NT2/D1 (cell line): ENCODE data around the gene NDC80.

ENCODE experiments used
- SUZ12 ChIP-seq: IDR thresholded peaks from 2 replicates; pipeline ENCODE4 v1.6.1; 2011; ENCODE audit not compliant: insufficient read length, insufficient read depth; ENCODE audit errors: extremely low read depth
- ZNF274 ChIP-seq: IDR thresholded peaks from 2 replicates; pipeline ENCODE4 v1.6.1; 2011; ENCODE audit warnings: mild to moderate bottlenecking, low read depth, low read length

DNA sequence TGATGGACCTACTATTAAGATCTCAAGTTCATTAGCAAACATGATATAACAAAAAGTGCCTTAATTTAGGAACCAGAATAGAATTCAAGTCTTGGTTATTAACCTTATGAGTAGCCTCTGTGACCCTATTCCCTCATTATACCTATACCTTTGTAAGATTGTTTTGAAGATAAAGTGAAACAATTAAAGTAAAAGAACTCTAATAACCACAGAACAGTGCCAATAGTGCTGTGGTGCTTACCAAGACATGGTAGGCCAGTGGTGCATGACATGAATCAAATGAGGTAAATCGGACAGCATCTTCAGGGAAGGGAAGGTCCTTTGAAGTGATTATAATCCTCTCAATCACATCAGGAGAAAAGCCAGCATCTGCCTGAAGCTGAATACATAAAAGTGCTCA, 36.5 kb upstream of the NDC80 start:
- TF ChIP-seq SUZ12: no peak
- no peak for TF ChIP-seq ZNF274
